Activated CD4-positive, alpha-beta T cell treated with anti-CD3 and anti-CD28 coated beads, Interleukin-2, amount 50 U/mL, for 24 hours (primary cell): Measurements from ENCODE around the gene HDAC5.
"Not testable (repeated sequence)": the region's sequence is repeated elsewhere in the genome, so short reads cannot be mapped to it uniquely, and the experiment has no call there.

Source experiments
- DNase-seq, 2 donors: peaks; one replicate each; pipeline ENCODE4 v3.0.0-alpha.2; 2020; ENCODE audit warnings: low read depth in 1 of 2, low spot score in 1 of 2

The HDAC5 gene

DNA sequence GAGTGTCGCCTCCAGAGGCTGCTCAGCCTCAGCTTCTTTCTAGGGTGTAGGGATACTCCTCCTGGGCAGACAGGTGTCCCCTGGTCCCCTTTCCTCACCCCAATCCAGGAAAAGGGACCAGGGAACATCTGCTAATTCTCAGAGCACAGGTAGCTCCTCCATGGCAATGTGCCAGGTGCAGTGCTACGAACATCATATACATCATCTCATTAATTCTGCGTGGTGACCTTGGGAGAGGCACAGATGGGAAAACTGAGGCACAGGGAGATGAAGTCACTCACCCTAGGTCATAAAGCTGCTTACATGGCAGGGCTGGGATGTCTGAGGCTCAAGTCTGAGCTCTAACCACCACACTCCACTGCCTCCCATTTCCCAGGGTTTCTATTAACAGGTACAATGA, 11.7 kb downstream of the HDAC5 start:
- DNase-seq = no peak

DNA sequence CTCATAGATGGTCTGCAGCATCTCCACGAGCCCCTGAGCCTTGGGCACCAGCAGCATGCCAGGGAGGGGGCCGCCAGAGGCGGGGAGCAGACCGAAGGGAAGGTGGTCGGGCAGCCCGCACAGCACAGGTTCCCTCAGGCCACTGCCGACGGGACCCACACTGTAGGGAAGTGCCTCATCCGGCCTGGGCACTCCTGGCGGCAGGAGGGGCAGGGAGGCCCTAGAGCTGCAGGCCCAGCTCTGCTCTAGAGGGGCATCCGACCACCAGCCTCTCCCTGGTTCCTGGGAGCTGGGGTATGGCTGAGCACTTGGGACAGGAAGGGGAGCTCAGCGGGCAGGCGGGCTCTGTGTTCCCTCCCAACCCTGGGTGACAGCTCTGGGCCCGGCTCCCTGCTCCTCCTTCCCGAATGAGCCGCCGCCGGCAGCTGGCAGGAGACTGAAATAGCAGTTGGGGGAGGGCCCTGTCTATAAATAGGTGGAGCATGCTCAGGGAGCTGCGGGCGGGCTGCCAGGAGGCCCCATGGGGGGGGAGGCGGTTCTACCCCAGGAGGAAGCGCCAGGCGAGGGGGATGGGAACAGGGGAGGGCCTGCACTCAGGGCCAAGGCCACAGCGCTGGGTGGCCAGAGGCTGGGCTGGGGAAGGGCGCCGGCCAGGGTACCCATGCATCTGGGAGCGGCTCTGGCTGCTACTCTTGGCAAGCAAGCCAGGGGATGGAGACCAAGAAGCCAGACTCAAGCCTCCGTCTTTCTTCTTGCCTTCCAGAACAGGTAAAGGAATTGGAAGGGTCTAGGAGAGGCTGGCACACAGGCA, 12.4 kb downstream of the HDAC5 start:
- peak in 1 of 2 donors; percentile 34 for DNase-seq

DNA sequence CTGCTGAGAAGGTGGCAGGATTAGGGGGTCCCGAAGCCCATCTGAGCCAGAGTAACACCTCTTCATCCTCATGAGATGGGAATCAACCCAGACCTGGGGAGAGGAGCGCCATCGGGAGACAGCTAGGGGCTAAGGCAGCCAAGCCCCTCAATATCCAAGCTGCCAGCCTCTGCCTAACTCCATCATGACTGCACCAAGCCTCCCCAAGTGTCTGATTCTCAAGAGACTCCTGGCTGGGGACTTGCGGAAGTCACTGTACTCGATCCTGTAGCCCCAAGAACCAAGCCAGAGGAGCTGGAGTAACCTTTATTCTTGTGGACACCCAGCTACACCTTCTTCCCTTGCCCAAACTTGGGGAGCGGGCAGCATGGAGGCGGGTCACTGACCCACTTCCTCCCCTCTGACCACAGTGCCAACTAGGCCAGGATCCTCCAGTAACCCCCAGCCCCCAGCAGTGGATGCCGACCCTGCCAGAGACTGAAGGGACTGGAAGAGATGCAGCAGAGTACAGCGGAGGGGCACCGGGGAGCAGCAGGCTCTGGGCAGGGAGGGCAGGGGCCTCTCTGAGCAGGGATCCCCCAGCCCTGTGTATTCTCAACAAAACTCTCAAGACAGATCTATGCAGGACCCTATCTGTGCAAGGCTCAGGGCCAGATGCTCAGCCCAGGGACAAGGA, 13.3 kb downstream of the HDAC5 start:
- no peak for DNase-seq

GRCh38 chr17:44109312-44109630, 14.2 kb downstream of the HDAC5 start:
- no peak for DNase-seq

- no peak for DNase-seq
Measured at GRCh38 chr17:44108440-44109311, 14.8 kb downstream of the HDAC5 start.

GRCh38 chr17:44106801-44107200, 16.6 kb downstream of the HDAC5 start:
- no peak for DNase-seq

DNA sequence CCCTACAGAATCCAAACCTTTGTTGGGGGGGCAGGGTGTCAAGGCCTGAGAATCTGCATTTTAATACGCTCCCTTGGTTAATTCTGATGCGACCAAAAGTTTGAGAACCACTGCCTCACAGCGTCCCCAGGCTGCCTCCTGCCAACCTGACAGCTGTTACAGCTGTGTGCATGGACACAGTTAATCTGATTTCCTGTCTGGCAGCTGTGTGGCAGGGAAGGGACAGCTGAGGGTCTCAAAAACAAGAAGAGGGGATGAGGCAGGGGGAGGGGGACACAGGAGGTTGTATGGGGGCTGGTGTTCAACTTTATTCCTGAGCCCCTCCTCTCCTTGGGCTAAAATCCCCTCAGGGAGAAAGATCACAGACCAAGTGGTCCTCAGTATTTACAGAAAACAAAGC, 17.5 kb downstream of the HDAC5 start:
- no peak for DNase-seq

GRCh38 chr17:44105483-44105882, 18.0 kb downstream of the HDAC5 start:
- DNase-seq = no peak

- no peak for DNase-seq
Measured at GRCh38 chr17:44102849-44103622, 20.4 kb downstream of the HDAC5 start.

GRCh38 chr17:44101858-44102257, 21.6 kb downstream of the HDAC5 start:
- not testable (repeated sequence) for DNase-seq

DNA sequence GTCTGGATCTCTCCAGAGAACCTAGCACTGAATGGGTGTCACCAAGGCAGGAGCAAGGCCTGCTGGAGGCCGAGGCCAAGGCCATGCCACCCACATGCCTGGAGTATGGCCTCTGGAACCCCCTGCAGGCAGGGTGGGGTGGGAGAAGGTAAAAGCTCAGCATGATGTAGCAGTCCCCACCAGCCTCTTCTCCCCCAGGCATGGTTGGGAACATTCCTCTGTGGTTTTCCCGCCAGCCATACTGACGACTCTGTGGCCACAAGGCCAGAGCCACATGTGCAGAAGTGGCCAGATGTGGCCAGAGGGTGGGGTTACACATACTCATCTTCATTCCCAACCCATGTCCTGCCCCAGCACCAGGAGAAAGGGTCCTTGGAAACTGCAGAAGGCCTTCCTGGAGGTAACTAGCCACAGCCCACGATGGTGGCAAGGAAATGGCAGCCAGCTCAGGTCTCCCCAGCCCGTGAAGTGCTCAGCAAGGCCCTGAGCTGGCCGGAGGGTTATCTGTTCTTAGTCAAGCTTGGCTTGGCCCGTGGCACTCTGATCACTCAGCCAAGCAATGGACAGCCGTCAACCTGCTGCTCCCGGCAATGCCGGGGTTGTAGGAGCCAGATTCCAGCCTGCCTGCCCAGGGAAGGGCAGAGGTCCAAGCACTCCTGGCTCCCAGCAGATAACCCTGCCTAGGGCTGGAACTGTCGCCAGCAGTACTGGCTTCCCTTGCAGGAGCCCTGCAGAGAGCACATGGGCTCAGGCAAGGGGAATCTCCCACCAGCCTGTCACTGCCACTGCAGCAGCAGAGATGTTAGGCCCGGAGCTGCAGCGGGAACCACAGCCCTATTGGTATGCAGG, 26.1 kb downstream of the HDAC5 start:
- no peak for DNase-seq

- DNase-seq = no peak
Measured at GRCh38 chr17:44095647-44096496, 27.6 kb downstream of the HDAC5 start.

- DNase-seq = no peak
Measured at GRCh38 chr17:44095388-44095646, 28.1 kb downstream of the HDAC5 start.

GRCh38 chr17:44094701-44095387, 28.6 kb downstream of the HDAC5 start:
- no peak for DNase-seq

- no peak for DNase-seq
Measured at GRCh38 chr17:44093231-44093900, 30.1 kb downstream of the HDAC5 start.

DNA sequence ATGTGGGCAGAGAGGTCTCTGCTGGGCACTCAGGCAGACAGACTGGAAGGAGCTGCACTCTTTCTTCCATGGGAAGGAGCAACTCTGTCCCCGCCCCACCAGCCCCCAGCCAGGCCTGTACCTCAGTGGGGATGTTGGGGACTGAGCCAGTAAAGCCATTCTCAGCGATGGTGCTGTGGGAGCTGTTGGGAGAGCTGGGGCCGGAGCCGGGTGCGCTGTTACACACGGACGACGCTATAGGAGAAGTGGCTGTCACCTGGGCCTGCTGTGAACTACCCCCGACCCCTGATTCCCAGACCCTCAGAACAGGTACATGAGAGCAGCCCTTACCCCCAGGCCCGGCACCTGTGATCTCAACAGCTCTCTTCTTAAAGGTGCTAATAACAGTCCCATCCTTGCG, 31.4 kb downstream of the HDAC5 start:
- DNase-seq = no peak

DNA sequence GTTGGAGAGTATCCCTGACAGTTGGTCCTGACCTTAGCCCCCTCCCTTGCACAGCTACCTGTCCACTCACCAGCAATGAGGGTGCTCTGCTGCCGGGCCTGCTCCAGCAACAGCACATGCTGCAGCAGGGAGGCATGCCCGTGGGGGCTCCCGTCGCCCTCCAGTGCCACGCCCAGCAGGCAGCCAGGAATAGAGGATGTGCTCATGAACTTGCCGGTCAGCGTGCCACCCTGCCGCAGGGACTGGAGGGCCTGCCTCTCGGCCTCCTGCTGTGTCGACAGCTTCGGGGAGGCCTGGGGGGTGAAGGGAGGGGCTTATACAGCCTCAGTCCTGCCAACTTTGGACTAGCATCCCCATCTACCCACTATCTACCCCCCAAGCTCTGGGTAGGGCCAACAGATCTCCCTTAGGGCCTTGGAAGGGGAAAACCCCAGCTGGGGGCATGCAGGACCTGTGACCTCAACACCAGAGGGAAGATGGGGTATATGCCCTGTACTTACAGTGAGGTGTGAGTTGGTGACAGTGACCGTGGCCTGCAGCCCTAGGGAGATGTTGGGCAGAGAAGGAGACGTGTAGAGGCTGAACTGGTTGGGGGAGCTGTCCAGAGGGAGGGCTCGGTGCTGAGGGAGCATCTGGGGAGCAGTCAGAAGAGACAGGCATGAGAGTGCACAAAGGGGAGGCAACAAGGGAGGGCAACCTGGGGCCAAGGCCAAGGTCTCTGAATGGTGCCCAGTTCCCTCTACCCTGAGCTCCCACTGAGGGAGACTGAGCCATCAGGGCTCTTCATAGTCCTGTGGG, 32.0 kb downstream of the HDAC5 start:
- no peak for DNase-seq

- no peak for DNase-seq
Measured at GRCh38 chr17:44088254-44088653, 35.2 kb downstream of the HDAC5 start.
